Head of caudate nucleus (tissue), 42 donors: ENCODE data around the gene OS9.
"Not testable (repeated sequence)": the region's sequence is repeated elsewhere in the genome, so short reads cannot be mapped to it uniquely, and the experiment has no call there.

Experiments
- DNase-seq, 42 donors: peaks; one replicate each; pipeline versions ENCODE4 v3.0.0 to v3.0.0-alpha.2; 2020 to 2021; ENCODE audit warnings: mixed read lengths in 7 of 42
- intact Hi-C: fragments of 100-400 bp; cut with DNase I; formaldehyde crosslinking; loops from one replicate; pipeline ENCODE4 v1.15.0; 2022

Gene OS9

GRCh38 chr12:57693659-57694458 lies at the start of gene OS9:
Gene OS9, plus strand, starts transcription at chr12:57694132. Its CDS starts 30 bp downstream, at chr12:57694162.
- intact Hi-C loops: loop anchor here (10.0 kb wide), 2 partner anchors 51 to 59 kb away; partner anchors contain the start of genes B4GALNT1 and TSPAN31

GRCh38 chr12:57645990-57646658 lies 47.8 kb upstream of the OS9 start:
- intact Hi-C loops, DNase-seq: not testable (repeated sequence)

More at GRCh38 chr12:57693659-57694458, at the start of gene OS9:
- DNase-seq: peak; percentile 93 to 99 (median 98)

GRCh38 chr12:57646659-57647049 lies 47.3 kb upstream of the OS9 start:
- intact Hi-C loops, DNase-seq: not testable (repeated sequence)

DNA sequence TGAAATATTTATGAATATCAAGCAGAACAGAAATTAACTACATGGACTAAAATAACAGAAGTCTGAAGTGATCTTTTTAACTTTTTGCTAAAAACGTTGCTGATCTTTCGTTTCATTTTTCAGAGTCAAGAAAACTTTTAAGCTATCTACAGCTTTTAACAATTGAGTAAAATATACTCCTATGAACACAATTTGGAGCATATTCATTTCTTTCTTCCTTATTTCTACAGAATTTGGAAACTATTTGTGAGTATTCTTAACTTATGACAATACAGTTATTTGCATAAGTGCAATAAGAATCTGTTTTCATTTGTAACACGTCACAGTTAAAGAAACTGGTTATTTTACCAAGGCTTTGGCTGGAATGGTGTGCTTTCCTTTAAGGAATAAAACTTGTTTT lies 39.9 kb upstream of the OS9 start:
- intact Hi-C loops: no loop called here
- no peak for DNase-seq

DNA sequence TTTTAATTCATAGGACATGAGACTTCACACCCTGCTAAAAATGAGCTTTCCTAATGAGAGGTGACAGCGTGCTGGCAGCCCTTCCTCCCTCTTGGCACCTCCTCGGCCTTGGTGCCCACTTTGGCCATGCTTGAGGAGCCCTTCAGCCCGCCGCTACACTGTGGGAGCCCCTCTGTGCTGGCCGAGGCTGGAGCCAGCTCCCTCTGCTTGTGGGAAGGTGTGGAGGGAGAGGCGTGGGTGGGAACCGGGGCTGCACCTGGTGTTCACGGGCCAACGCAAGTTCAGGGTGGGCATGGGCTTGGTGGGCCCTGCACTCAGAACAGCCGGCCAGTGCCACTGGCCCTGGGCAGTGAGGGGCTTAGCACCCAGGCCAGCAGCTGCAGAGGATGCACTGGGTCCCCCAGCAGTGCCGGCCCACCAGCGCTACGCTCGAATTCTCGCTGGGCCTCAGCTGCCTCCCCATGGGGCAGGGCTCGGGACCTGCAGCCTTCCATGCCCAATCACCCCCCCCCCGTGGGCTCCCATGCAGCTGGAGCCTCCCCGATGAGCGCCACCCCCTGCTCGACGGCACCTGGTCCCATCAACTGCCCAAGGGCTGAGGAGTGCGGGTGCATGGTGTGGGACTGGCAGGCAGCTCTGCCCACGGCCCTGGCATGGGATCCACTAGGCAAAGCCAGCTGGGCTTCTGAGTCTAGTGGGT lies 38.2 kb upstream of the OS9 start:
- no peak for DNase-seq
- intact Hi-C loops: no loop called here

DNA sequence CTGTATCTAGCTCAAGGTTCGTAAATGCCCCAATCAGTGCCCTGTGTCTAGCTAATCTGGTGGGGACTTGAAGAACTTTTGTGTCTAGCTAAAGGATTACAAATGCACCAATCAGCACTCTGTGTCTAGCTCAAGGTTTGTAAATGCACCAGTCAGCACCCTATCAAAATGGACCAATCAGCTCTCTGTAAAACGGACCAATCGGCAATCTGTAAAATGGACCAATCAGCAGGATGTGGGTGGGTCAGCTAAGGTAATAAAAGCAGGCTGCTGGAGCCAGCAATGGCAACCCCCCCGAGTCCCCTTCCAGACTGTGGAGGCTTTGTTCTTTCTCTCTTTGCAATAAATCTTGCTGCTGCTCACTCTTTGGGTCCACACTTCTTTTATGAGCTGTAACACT lies 37.5 kb upstream of the OS9 start:
- intact Hi-C loops, DNase-seq: not testable (repeated sequence)

- DNase-seq: peak in 2 of 42 donors; percentile 8 to 39
- intact Hi-C loops: no loop called here
Measured at GRCh38 chr12:57657744-57658143, 36.2 kb upstream of the OS9 start.

DNA sequence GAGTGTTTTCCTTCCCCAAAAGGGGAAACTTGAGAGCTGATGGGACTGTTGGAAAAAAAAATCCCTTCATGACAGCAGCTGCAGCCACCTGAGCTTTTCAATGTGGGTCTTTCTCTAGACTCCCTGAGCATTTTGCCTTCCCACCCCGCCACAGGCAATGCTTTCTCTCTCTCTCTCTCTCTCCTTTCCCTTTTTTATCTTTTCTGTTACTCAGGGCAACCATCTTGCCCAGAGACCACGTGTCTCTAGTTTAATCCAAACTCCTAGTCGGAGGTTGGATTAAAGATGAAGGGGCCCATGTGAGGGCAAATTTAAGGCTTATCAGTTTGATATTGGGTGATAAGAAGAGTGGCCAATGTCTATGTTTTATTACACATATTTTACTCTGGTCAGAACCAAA lies 35.0 kb upstream of the OS9 start:
- DNase-seq: no peak
- intact Hi-C loops: no loop called here

DNA sequence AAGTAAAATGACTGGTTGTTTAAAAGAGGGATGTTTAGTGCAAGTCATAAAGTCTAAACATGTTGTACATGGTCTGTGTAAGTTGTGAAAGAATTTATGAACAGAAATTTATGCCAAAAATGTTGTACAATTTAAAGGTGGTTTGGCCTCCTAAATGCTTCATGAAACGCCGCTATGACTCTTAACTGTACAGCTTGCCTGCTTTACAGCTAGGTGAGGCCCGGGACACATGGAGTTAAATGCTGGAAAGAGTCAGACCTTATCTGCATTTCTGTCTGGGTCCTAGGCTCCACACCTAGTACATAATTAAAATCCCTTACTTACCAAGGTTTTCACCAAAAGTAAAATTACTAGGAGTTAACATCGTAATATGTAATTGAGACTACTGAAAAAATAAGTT lies 32.6 kb upstream of the OS9 start:
- intact Hi-C loops: no loop called here
- no peak for DNase-seq

- DNase-seq, intact Hi-C loops: not testable (repeated sequence)
Measured at GRCh38 chr12:57665066-57665820, 28.7 kb upstream of the OS9 start.

DNA sequence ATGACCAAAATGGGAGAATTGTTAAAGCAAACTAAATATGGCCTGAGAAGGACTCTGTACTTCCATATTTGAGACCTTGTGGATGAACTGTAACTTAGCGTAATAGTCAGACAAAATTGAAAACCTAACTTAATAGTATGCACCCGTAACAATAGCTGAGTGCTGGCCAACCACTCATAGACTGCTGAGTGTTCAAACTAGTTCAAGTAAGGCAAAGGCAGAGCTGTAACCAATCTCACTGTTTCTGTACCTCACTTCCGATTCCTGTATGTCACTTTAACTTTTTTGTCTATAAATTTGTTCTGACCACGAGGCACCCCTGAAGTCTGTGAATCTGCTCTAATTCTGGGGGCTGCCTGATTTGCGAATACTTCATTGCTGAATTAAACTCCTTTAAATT lies 27.0 kb upstream of the OS9 start:
- DNase-seq: no peak
- intact Hi-C loops: no loop called here

GRCh38 chr12:57669691-57670090 lies 24.2 kb upstream of the OS9 start:
- DNase-seq, intact Hi-C loops: not testable (repeated sequence)

- DNase-seq, intact Hi-C loops: not testable (repeated sequence)
Measured at GRCh38 chr12:57671811-57672210, 22.1 kb upstream of the OS9 start.

GRCh38 chr12:57672801-57673200 lies 21.1 kb upstream of the OS9 start:
- intact Hi-C loops: no loop called here
- no peak for DNase-seq

- intact Hi-C loops: no loop called here
Measured at GRCh38 chr12:57674691-57675090, 19.2 kb upstream of the OS9 start.

DNA sequence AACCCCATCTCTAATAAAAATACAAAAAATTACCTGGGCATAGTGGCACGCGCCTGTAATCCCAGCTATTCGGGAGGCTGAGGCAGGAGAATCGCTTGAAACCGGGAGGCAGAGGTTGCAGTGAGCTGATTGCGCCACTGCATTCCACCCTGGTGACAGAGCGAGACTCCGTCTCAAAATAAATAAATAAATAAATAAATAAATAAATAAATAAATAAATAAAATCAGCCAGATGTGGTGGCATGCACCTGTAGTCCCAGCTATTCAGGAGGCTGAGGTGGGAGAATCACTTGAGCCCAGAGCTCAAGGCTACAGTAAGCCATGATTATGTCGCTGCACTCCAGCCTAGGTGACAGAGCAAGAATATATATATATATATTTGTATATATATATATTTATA lies 16.0 kb upstream of the OS9 start:
- intact Hi-C loops, DNase-seq: not testable (repeated sequence)

More at GRCh38 chr12:57674691-57675090, 19.2 kb upstream of the OS9 start:
- no peak for DNase-seq

DNA sequence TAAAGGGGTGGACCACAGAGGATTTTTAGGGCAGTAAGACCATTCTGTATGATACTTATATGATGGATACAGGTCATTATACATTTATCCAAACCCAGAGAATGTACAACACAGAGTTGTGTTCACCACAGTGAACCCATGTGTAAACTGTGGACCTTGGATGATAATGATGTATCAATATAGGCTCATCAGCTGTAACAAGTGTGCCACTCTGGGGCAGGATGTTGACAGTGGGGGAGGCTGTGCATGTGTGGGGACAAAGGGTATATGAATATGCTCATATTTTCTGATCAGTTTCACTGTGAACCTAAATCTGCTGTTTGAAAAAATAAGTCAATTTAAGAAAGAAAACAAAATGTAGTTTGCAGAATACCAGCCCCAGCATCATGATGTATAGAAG lies 14.2 kb upstream of the OS9 start:
- intact Hi-C loops: no loop called here
- no peak for DNase-seq

- intact Hi-C loops: no loop called here
- DNase-seq: no peak
Measured at GRCh38 chr12:57687862-57688261, 6.1 kb upstream of the OS9 start.

GRCh38 chr12:57688931-57689330 lies 5.0 kb upstream of the OS9 start:
- intact Hi-C loops: no loop called here
- no peak for DNase-seq
